HepG2 (cell line): ENCODE results near the gene S100A13.

Source experiments
- FOXO1 ChIP-seq: sonication (generic); formaldehyde crosslinking; IDR thresholded peaks from 2 replicates; pipeline ENCODE4 v1.4.0; 2020; ENCODE audit warnings: missing genetic modification reagents
- TF ChIP-seq, protein P1 (sequence below): sonication (generic); formaldehyde crosslinking; conservative IDR thresholded peaks from 2 replicates; pipeline ENCODE4 v1.8.1; 2023; ENCODE audit warnings: missing genetic modification reagents
- TF ChIP-seq, protein P2 (sequence below): sonication (generic); formaldehyde crosslinking; IDR thresholded peaks from one replicate; pipeline ENCODE4 v1.5.1; 2020; ENCODE audit warnings: mild to moderate bottlenecking, missing genetic modification reagents; ENCODE audit errors: not compliant biosample characterization
- TF ChIP-seq, protein P3 (sequence below): sonication (generic); formaldehyde crosslinking; IDR thresholded peaks from 2 replicates; pipeline ENCODE4 v1.5.0; 2020; ENCODE audit warnings: mild to moderate bottlenecking, missing genetic modification reagents, borderline replicate concordance
- TF ChIP-seq, protein P4 (sequence below): sonication (generic); formaldehyde crosslinking; IDR thresholded peaks from 2 replicates; pipeline ENCODE4 v1.5.0; 2020; ENCODE audit warnings: mild to moderate bottlenecking, missing genetic modification reagents, moderate library complexity

DNA sequence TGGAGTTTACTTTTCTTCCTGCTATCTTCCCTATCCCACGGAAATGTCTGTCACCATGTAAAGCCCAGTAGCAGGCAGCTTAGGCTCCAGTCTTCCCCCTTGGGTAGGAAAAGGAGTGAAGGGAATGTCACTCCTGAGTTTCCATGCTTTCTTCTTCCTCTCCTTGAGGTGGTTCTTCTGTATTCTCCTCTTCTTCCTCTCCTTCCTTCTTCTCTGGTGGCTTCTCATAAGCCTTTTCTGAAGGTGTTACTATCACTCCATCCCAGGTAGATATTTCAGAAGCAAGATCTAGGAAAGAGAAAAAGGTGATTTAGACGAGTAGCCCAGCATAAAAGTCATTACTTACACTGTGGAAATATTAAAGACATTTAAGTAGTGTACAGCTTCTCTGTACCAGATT is 35.0 kb upstream of the S100A13 start:
- no peak for TF ChIP-seq FOXO1 (CRISPR knock-in tag)
- TF ChIP-seq, protein P1, sequence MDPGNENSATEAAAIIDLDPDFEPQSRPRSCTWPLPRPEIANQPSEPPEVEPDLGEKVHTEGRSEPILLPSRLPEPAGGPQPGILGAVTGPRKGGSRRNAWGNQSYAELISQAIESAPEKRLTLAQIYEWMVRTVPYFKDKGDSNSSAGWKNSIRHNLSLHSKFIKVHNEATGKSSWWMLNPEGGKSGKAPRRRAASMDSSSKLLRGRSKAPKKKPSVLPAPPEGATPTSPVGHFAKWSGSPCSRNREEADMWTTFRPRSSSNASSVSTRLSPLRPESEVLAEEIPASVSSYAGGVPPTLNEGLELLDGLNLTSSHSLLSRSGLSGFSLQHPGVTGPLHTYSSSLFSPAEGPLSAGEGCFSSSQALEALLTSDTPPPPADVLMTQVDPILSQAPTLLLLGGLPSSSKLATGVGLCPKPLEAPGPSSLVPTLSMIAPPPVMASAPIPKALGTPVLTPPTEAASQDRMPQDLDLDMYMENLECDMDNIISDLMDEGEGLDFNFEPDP (CRISPR knock-in tag), result no peak
- TF ChIP-seq, protein P2, sequence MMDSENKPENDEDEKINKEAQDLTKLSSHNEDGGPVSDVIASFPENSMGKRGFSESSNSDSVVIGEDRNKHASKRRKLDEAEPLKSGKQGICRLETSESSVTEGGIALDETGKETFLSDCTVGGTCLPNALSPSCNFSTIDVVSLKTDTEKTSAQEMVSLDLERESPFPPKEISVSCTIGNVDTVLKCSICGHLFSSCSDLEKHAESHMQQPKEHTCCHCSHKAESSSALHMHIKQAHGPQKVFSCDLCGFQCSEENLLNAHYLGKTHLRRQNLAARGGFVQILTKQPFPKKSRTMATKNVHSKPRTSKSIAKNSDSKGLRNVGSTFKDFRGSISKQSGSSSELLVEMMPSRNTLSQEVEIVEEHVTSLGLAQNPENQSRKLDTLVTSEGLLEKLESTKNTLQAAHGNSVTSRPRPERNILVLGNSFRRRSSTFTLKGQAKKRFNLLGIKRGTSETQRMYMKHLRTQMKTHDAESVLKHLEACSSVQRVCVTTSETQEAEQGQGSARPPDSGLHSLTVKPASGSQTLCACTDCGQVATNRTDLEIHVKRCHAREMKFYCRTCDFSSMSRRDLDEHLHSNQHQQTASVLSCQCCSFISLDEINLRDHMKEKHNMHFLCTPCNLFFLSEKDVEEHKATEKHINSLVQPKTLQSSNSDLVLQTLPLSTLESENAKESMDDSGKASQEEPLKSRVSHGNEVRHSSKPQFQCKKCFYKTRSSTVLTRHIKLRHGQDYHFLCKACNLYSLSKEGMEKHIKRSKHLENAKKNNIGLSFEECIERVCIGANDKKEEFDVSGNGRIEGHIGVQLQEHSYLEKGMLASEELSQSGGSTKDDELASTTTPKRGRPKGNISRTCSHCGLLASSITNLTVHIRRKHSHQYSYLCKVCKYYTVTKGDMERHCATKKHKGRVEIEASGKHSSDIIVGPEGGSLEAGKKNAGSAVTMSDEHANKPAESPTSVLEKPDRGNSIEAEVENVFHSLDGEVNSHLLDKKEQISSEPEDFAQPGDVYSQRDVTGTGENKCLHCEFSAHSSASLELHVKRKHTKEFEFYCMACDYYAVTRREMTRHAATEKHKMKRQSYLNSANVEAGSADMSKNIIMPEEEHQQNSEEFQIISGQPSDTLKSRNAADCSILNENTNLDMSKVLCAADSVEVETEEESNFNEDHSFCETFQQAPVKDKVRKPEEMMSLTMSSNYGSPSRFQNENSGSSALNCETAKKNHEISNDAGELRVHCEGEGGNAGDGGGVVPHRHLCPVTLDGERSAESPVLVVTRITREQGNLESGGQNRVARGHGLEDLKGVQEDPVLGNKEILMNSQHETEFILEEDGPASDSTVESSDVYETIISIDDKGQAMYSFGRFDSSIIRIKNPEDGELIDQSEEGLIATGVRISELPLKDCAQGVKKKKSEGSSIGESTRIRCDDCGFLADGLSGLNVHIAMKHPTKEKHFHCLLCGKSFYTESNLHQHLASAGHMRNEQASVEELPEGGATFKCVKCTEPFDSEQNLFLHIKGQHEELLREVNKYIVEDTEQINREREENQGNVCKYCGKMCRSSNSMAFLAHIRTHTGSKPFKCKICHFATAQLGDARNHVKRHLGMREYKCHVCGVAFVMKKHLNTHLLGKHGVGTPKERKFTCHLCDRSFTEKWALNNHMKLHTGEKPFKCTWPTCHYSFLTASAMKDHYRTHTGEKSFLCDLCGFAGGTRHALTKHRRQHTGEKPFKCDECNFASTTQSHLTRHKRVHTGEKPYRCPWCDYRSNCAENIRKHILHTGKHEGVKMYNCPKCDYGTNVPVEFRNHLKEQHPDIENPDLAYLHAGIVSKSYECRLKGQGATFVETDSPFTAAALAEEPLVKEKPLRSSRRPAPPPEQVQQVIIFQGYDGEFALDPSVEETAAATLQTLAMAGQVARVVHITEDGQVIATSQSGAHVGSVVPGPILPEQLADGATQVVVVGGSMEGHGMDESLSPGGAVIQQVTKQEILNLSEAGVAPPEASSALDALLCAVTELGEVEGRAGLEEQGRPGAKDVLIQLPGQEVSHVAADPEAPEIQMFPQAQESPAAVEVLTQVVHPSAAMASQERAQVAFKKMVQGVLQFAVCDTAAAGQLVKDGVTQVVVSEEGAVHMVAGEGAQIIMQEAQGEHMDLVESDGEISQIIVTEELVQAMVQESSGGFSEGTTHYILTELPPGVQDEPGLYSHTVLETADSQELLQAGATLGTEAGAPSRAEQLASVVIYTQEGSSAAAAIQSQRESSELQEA (CRISPR knock-in tag), result no peak
- TF ChIP-seq, protein P3, sequence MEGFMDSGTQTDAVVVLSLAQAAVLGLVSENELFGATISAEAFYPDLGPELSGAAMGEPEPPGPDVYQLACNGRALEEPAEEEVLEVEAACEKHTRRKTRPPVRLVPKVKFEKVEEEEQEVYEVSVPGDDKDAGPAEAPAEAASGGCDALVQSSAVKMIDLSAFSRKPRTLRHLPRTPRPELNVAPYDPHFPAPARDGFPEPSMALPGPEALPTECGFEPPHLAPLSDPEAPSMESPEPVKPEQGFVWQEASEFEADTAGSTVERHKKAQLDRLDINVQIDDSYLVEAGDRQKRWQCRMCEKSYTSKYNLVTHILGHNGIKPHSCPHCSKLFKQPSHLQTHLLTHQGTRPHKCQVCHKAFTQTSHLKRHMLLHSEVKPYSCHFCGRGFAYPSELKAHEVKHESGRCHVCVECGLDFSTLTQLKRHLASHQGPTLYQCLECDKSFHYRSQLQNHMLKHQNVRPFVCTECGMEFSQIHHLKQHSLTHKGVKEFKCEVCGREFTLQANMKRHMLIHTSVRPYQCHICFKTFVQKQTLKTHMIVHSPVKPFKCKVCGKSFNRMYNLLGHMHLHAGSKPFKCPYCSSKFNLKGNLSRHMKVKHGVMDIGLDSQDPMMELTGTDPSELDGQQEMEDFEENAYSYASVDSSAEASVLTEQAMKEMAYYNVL (CRISPR knock-in tag), result no peak
- TF ChIP-seq, protein P4, sequence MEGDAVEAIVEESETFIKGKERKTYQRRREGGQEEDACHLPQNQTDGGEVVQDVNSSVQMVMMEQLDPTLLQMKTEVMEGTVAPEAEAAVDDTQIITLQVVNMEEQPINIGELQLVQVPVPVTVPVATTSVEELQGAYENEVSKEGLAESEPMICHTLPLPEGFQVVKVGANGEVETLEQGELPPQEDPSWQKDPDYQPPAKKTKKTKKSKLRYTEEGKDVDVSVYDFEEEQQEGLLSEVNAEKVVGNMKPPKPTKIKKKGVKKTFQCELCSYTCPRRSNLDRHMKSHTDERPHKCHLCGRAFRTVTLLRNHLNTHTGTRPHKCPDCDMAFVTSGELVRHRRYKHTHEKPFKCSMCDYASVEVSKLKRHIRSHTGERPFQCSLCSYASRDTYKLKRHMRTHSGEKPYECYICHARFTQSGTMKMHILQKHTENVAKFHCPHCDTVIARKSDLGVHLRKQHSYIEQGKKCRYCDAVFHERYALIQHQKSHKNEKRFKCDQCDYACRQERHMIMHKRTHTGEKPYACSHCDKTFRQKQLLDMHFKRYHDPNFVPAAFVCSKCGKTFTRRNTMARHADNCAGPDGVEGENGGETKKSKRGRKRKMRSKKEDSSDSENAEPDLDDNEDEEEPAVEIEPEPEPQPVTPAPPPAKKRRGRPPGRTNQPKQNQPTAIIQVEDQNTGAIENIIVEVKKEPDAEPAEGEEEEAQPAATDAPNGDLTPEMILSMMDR (CRISPR knock-in tag), result no peak
